Measurements from ENCODE around the gene NKD2. TPM values are rescaled to one million over a fixed set of nuclear protein-coding genes. Genes with fewer than 3 reads are reported as not detected.

Gene NKD2
- total RNA-seq, 1 donor from 2014 or later, result 4.3 TPM

GRCh38 chr5:978054-978453 lies 30.5 kb upstream of the NKD2 start:
- intact Hi-C loops (cut with micrococcal nuclease), result no loop called here

DNA sequence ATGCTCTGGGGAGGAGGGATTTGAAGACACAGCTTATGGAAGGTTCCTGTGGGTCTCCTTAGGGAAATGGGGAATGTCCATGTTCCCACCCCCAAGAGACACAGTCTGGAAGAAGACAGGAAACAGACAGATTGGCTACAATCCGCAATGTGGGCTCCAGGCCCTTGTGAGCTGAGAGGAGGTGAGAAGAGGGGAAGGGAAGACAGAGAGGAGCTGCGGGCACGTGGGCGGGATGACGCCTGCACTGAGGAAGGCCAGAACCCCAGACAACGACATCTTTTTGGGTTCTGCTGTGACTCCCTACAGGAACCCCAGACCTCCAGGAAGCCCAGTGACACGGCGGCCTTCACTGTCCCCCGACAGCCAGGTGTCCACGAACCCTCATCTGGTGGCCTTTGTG lies 29.9 kb upstream of the NKD2 start:
- intact Hi-C loops (cut with micrococcal nuclease), result no loop called here

DNA sequence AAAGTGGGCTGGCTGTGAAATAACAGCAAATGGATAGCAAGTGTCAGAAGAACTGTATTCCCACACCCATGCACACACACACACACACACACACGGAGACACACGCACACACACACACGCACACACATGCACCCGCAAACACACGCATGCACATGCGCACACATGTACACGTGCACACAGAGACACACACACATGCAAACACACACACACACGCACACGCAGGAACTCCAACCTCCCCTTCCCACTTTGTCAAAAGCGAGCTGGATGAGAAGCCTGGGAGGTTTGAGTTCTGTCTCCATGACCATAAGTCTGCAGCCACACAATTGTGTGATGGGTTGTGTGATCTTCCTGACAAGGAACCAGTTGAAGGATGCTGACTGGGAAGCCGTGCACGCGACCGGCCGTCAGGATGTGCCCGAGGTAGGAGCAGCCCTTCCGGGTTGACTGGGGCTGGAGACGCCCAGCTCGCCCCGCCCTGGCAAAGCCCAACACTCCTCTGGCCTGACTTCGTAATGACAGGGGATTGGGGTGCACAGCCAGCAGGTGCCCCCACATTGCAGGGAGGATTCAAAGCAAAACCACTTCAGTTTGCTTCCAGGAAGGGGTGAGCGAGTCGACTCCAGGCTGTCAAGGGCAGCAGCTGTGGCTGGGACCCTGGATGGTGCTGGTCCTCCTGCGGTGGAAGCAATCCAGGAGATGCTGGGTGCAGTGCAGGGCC lies 29.3 kb upstream of the NKD2 start:
- intact Hi-C loops (cut with micrococcal nuclease), result no loop called here

DNA sequence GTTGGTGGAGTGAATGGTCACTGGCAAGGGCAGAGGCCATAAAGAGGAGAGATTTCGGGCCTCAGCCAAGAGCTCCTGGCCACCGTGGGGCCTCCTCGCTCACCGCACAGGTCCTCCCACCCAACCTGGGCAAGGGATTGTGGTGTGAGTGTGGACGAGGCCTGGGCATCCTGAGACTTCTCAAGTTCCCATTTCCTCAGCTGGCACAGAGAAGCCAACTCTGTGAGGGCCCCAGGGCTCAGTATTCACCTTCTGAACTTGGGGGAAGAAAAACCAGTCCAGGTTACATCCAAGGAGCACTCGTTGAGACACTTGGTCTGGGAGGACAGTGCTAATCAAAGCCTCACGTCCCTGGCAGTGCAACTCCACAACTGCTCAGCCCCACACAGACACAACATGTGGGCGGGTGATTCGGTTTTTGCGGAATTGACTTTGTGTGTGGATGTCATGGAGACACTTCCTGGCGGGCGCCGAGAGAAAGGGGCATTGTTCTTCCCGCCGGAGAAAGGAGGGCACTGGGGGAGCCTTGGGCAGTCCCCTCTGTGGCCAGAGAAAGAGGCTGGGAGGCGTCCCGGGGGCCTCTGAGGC lies 28.5 kb upstream of the NKD2 start:
- intact Hi-C loops (cut with micrococcal nuclease), result no loop called here

DNA sequence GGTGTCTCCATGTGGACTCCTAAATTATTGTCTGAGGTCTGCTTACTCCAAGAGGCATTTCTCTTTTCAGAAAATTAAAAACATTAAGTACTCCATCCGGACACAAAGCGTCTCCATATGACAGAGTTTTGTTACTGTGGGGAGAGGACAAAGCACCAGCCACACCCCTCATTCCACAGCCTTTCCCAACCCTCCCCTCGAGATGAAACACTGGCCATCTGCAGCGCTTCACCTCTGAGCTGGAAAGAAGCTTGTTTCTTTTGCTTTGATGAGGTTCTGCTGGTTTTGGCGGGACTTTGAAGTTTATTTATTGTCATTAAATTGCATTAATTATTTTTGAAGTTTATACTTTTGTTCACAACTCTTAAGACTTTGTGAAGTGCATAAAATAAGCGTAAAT lies 27.6 kb upstream of the NKD2 start:
- intact Hi-C loops (cut with micrococcal nuclease), result no loop called here

DNA sequence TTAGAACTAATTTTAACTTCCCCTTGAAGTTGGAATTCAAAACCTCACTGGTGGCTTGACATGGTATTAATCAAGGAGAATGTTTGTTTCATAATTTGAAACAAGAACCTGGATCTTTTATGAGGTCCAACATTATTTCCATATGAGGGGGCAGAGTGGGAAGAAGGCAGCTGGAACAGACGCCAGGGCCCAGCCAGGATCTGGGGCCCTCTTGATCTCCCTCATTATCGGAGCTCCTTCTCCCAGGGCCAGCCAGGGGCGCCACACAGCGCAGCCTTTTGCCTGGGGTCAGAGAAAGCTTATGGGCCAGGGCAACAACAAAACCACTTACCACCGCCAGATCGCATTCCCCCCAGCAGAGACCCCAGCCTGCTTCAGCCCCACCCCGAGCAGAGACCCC lies 27.1 kb upstream of the NKD2 start:
- intact Hi-C loops (cut with micrococcal nuclease), result no loop called here

GRCh38 chr5:982377-983237 lies 26.0 kb upstream of the NKD2 start:
- intact Hi-C loops (cut with micrococcal nuclease), result no loop called here

GRCh38 chr5:983238-983524 lies 25.4 kb upstream of the NKD2 start:
- intact Hi-C loops (cut with micrococcal nuclease), result no loop called here

DNA sequence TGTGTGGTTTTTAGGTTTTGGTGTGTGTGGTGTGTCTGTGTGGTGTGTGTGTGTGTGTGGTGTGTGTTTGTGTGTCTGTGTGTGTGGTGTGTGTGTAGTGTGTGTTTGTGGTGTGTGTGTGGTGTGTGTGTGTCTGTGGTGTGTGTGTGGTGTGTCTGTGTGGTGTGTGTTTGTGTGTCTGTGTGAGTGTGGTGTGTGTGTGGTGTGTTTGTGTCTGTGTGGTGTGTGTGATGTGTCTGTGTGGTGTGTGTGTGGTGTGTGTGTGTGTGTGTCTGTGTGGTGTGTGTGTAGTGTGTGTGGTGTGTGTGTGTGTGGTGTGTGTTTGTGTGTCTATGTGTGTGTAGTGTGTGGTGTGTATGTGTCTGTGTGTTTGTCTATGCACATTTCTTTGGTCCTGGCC lies 25.0 kb upstream of the NKD2 start:
- intact Hi-C loops (cut with micrococcal nuclease), result no loop called here

DNA sequence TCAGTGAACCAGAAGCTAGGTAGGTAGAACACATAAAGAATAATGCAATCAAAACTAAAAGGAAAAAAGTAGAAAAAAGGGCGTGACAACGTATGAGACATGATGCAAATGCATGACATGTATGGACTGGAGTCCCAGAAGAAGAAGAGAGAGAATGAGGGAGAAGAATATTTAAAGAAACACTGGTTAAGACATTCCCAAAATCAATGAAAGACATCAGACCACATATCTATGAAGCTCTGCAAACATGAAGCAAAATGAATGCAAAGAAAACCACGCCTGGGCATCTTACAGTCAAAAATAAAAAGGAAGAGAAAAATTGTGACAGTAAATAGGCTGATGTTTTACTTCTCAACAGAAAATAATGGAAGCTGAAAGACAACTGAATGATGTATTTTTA lies 23.8 kb upstream of the NKD2 start:
- intact Hi-C loops (cut with micrococcal nuclease), result no loop called here

GRCh38 chr5:987761-988160 lies 20.8 kb upstream of the NKD2 start:
- intact Hi-C loops (cut with micrococcal nuclease), result no loop called here

GRCh38 chr5:988322-988721 lies 20.3 kb upstream of the NKD2 start:
- intact Hi-C loops (cut with micrococcal nuclease), result no loop called here

DNA sequence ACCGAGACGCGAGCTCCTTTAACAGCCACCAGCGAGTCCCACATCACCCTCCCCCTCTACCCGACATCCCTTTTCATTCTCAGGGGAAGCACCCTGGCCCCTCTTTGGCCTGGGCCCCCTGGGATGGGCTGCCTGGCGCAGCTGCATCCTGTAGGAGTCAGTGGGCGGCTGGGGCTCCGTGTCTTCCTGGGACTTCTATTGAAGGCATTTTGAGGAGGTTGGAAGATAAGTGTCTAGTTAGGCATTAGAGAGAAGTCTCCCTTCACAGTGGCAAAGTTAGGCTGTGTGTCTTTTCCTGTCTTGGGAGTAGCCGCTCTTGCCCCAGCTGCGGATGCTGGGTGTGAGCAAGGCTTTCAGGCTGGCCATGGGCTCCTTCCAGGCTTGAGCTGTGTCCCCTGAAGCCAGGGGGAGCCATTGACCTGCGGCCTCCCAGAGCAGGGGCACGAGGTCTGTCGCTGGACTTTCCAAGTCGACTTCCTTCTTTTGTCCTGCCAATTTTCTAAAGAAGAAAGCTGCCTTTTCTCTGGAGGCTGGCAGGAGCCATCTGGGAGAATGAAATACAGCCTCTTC lies 18.6 kb upstream of the NKD2 start:
- intact Hi-C loops (cut with micrococcal nuclease), result no loop called here

DNA sequence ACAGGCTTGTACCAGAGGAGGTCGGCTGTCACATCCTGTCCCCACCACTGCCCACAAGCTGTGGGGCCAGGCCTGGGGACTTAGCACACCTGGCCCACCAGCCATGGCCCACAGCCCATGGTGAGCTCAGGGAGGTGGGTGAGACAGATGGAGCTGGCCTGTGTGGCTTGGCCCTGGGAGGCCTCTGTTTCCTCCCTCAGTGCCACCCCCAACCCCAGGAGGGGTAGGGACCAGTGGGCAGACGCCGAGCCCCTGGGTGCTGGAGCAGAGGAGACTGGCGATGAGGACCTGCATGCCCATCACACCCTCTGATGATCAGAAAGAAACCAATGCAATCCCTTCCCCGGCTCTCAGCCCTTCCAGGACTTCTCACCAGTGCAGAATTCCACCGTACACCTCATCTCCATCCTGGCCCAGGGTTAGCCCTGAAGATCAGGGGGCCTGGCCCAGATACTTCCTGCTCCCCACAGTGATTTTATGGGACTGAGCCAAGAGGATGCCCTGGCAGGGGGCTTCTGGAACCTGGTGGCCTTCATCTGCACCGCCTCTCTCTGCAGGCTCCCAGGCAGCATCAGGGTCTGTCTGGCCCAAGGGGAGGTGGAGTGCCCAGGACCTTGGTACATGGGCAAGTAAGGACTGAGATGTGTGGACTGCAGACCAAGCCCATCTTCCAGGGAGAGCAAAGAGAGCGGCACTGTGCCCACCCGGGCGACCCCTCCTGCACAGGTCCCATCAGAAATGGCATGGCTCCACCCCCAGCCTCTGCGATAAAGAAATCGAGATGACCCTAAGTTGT lies 16.9 kb upstream of the NKD2 start:
- intact Hi-C loops (cut with micrococcal nuclease), result no loop called here

- intact Hi-C loops (cut with micrococcal nuclease), result no loop called here
Observed at GRCh38 chr5:994272-994607, 14.4 kb upstream of the NKD2 start.

DNA sequence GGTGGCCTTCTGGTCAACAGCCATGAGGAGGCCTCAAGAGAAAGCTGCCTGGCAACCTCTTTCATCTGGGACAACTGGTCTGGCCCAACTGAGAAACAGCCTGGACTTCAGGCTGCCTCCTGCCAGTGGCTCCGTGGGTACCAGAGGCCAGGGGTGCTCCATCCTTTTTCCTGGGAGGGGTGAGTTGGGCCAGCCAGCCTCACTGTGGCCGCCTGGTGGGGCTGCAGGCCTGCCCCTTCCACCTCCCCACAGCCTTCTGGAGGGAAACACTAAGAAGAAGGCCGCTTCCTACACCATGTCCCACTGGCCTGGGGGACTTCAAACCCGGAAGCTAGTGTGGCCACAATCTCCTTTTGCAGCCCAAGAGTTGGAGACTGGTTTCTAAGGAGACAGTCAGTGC lies 13.8 kb upstream of the NKD2 start:
- intact Hi-C loops (cut with micrococcal nuclease), result no loop called here

DNA sequence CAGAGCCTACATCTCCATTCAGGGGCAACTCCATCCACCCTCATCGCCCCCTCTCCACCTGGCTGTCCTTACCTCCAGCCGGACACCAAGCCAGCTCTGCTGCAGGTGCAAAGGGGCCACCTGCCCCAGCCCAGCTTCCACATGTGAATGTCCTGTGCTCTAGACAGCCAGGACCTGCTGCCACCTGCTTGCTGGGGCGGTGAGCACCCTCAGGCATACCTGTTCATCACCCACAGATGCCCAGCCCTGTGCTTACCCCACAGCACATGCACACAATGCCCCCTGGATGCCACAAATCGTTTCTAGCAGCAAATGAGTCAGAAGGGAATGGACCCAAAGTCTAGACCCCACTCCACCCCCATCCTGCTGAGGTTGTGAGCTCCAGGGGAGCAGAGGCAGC lies 13.3 kb upstream of the NKD2 start:
- intact Hi-C loops (cut with micrococcal nuclease), result no loop called here

DNA sequence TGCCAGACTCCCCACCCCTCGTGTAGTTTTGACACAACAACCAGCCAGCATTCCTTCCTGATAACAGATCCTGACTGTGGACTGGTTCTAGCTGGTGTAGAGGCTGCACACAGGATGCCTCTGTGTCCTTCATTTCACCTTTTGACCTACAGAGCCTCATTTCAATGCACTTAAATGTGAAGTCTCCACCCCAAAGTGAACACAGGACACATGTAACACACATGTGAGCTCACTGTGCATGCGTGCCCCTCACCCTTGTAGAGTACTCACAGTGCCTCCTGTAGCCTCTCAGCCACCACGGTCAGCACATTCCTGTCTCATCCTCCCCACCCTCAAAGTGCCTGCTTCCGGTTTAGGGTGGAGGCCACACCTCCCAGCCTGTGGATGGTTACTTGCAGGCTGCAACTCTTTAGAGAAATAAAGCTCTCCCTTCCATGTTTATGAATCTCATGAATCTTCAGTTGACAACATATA lies 11.6 kb upstream of the NKD2 start:
- intact Hi-C loops (cut with micrococcal nuclease), result loop anchor here (1.0 kb wide), 1 partner anchor 33 kb away; no protein-coding TSS in a partner anchor

DNA sequence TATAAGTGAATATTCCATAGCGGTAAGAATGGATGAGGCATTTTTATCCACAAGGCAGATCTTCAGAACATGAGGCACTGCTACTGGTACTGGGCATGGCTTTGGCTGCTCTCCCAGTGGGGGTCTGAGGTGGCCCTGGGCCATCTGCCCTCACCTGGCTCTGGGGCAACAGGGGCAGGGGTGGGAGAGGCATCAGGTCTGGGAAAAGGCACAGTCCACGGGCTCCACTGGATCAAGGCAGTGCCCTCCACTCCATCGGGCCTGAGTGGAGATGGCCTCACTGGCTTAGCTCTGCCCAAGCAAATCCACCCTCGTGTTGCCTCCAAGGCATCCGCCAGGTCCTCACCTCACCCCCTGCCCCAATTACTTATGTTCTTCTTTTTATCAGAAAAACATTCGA lies 10.9 kb upstream of the NKD2 start:
- intact Hi-C loops (cut with micrococcal nuclease), result loop anchor here (1.0 kb wide), 1 partner anchor 33 kb away; no protein-coding TSS in a partner anchor

- intact Hi-C loops (cut with micrococcal nuclease), result no loop called here
Observed at GRCh38 chr5:998246-999031, 10.2 kb upstream of the NKD2 start.

All from T-helper 1 cell treated with Interleukin-12 subunit alpha and Interleukin-12 subunit beta and Interleukin-4 antibody, amounts not matched to agents 30 ng/mL and 1 ng/mL, for 36 hours (primary cell).